HCT116 (cell line): Measurements from ENCODE around the gene ZNF493. TPM values are rescaled to one million over a fixed set of nuclear protein-coding genes. Genes with fewer than 3 reads are reported as not detected.

Experiments
- ATAC-seq: fragments of 200-7000 bp; cut with Tn5 transposase; 2 replicates; pipeline ENCODE4 v1.9.1; 2020; ENCODE audit warnings: mild to moderate bottlenecking, moderate library complexity
- BruUV-seq: library from RNA; stranded (reverse); fragments of 400-500 nt; replicated peaks from 2 replicates; lab custom pipeline; 2021; lab: Mats Ljungman, UMichigan
- CTCF ChIA-PET: fragments of 300-600 bp; sonication (Branson Sonifier 250); formaldehyde crosslinking; loops from one replicate; lab custom pipeline; 2021; ENCODE audit warnings: antibody characterized with exemption; lab: Charles Lee
- POLR2A ChIA-PET: fragments of 300-600, 350-600 bp; sonication (Branson Sonifier 250); formaldehyde crosslinking; loops from one replicate; lab custom pipeline; 2021; ENCODE audit warnings: antibody characterized with exemption; lab: Charles Lee
- RAD21 ChIA-PET, 2 experiments: fragments of 300-600 bp; sonication (Branson Sonifier 250); formaldehyde crosslinking; loops; one replicate each; lab custom pipeline; 2023; ENCODE audit warnings: low total read pairs in 2 of 2; ENCODE audit not compliant: uncharacterized antibody in 2 of 2, unreplicated experiment in 2 of 2, low non-redundant PET in 1 of 2; lab: Charles Lee
- DNase-seq: peaks from one replicate; pipeline ENCODE4 v3.0.0-alpha.2; 2010; ENCODE audit warnings: low read depth, low spot score
- H2AFZ ChIP-seq: fragments of 200-600 bp; shearing (Covaris generic), sonication (generic); 2 replicates; pipeline ENCODE4 v1.6.1; 2017; ENCODE audit warnings: low read depth, mixed run types, mixed read lengths, antibody characterized with exemption, low read length; ENCODE audit not compliant: poor library complexity, severe bottlenecking
- H3K27ac ChIP-seq: 2 replicates; pipeline ENCODE4 v1.5.1; 2012; ENCODE audit warnings: low read depth, low read length
- H3K27me3 ChIP-seq: fragments of 200-600 bp; sonication (generic); 2 replicates; pipeline ENCODE4 v1.6.1; 2016; ENCODE audit warnings: mixed run types, low read length, mixed read lengths; ENCODE audit not compliant: insufficient read depth
- H3K36me3 ChIP-seq, 2 experiments: fragments of 200-500 bp in 1 of 2; fragments of 200-600 bp in 1 of 2; sonication (Bioruptor generic) in 1 of 2; sonication (generic) in 1 of 2; 2 replicates each; pipeline versions ENCODE4 v1.5.1 to v1.6.1; 2014 to 2016; ENCODE audit warnings: low read length in 2 of 2, inconsistent platforms in 1 of 2, mixed read lengths in 1 of 2, mixed run types in 1 of 2; ENCODE audit not compliant: insufficient read depth in 2 of 2, control insufficient read depth in 1 of 2
- H3K4me1 ChIP-seq, 2 experiments: fragments of 200-600 bp in 1 of 2; sonication (generic) in 1 of 2; 2 replicates each; pipeline versions ENCODE4 v1.5.1 to v1.6.1; 2012 to 2017; ENCODE audit warnings: low read length in 2 of 2, inconsistent platforms in 1 of 2, mild to moderate bottlenecking in 1 of 2, mixed read lengths in 1 of 2, mixed run types in 1 of 2, moderate library complexity in 1 of 2; ENCODE audit not compliant: insufficient read depth in 2 of 2, control insufficient read depth in 1 of 2
- H3K4me2 ChIP-seq: fragments of 200-600 bp; sonication (generic); 2 replicates; pipeline ENCODE4 v1.6.1; 2017; ENCODE audit warnings: mixed run types, low read length, mixed read lengths
- H3K4me3 ChIP-seq, 2 experiments: fragments of 200-600 bp in 1 of 2; sonication (generic) in 1 of 2; replicated peaks in 1 of 2; 2 replicates each; pipeline ENCODE4 v1.5.1; 2011 to 2016; ENCODE audit warnings: low read length in 2 of 2, control low read depth in 1 of 2, low read depth in 1 of 2, mild to moderate bottlenecking in 1 of 2, mixed read lengths in 1 of 2, mixed run types in 1 of 2
- H3K79me2 ChIP-seq: fragments of 200-600 bp; sonication (generic); 2 replicates; pipeline ENCODE4 v1.6.1; 2017; ENCODE audit warnings: mild to moderate bottlenecking, mixed run types, low read length, moderate library complexity, mixed read lengths; ENCODE audit not compliant: insufficient read depth
- H3K9ac ChIP-seq: fragments of 200-600 bp; sonication (generic); 2 replicates; pipeline ENCODE4 v1.6.1; 2016; ENCODE audit warnings: low read length, mixed read lengths
- H3K9me2 ChIP-seq: fragments of 200-600 bp; sonication (generic), shearing (Covaris generic); 2 replicates; pipeline ENCODE4 v1.6.1; 2017; ENCODE audit warnings: mixed run types, mild to moderate bottlenecking, moderate library complexity; ENCODE audit not compliant: insufficient read depth
- H3K9me3 ChIP-seq, 2 experiments: fragments of 200-500 bp in 1 of 2; fragments of 200-600 bp in 1 of 2; sonication (Bioruptor generic) in 1 of 2; sonication (generic) in 1 of 2; 2 replicates each; pipeline ENCODE4 v1.6.1; 2014 to 2017; ENCODE audit warnings: low read length in 2 of 2, mixed read lengths in 2 of 2, inconsistent platforms in 1 of 2, low read depth in 1 of 2, mild to moderate bottlenecking in 1 of 2, mixed run types in 1 of 2, moderate library complexity in 1 of 2; ENCODE audit not compliant: control insufficient read depth in 1 of 2, insufficient read depth in 1 of 2
- H4K20me1 ChIP-seq: fragments of 200-600 bp; sonication (generic), shearing (Covaris generic); 2 replicates; pipeline ENCODE4 v1.6.1; 2017; ENCODE audit warnings: mixed run types, mild to moderate bottlenecking, moderate library complexity; ENCODE audit not compliant: insufficient read depth
- CBX3 ChIP-seq: IDR thresholded peaks from 2 replicates; pipeline ENCODE4 v1.6.1; 2012; ENCODE audit warnings: low read depth
- ELF1 ChIP-seq: IDR thresholded peaks from 2 replicates; pipeline ENCODE4 v1.6.1; 2012; ENCODE audit warnings: low read depth, borderline replicate concordance
- EZH2phosphoT487 ChIP-seq: fragments of 200-600 bp; IDR thresholded peaks from 2 replicates; pipeline ENCODE4 v1.6.1; 2018; ENCODE audit warnings: antibody characterized with exemption, borderline replicate concordance
- FOSL1 ChIP-seq: IDR thresholded peaks from 2 replicates; pipeline ENCODE4 v1.6.1; 2012; ENCODE audit warnings: low read depth
- POLR2A ChIP-seq: IDR thresholded peaks from 2 replicates; pipeline ENCODE4 v1.7.0; 2011; ENCODE audit warnings: borderline replicate concordance; ENCODE audit not compliant: insufficient read depth, insufficient read length; ENCODE audit errors: extremely low read depth
- POLR2AphosphoS5 ChIP-seq: IDR thresholded peaks from 2 replicates; pipeline ENCODE4 v1.6.1; 2011; ENCODE audit warnings: mild to moderate bottlenecking, low read depth, low read length, moderate library complexity
- REST ChIP-seq: IDR thresholded peaks from 2 replicates; pipeline ENCODE4 v1.6.1; 2012; ENCODE audit warnings: low read depth
- ZBTB33 ChIP-seq: IDR thresholded peaks from 2 replicates; pipeline ENCODE4 v1.6.1; 2011; ENCODE audit warnings: mild to moderate bottlenecking, low read length, moderate library complexity; ENCODE audit not compliant: insufficient replicate concordance; ENCODE audit errors: extremely low read depth
- intact Hi-C: fragments of 100-400 bp; cut with micrococcal nuclease; formaldehyde crosslinking; loops from 2 replicates; pipeline ENCODE4 v1.10.0; 2022
- total RNA-seq: library from RNA; stranded (reverse); gene quantifications from one replicate; pipeline ENCODE4 v1.2.1, GENCODE V29; 2021; ENCODE audit not compliant: unreplicated experiment
- TF ChIP-seq, protein P1 (sequence below), 3 experiments: fragments of 200-600 bp in 1 of 3; sonication (generic) in 1 of 3; IDR thresholded peaks in 2 of 3; conservative IDR thresholded peaks in 1 of 3; 2 replicates each; pipeline ENCODE4 v1.5.1; 2012 to 2017; ENCODE audit warnings: low read depth in 2 of 3, low read length in 2 of 3, antibody characterized with exemption in 1 of 3, borderline replicate concordance in 1 of 3, control low read depth in 1 of 3, mild to moderate bottlenecking in 1 of 3, mixed read lengths in 1 of 3, mixed run types in 1 of 3, moderate library complexity in 1 of 3; ENCODE audit not compliant: insufficient read depth in 1 of 3

Gene ZNF493
- total RNA-seq, 1 experiment from 2014 or later: 2.2 TPM

- TF ChIP-seq REST (no peak), POLR2AphosphoS5 (no peak), FOSL1 (no peak), ELF1 (no peak), POLR2A (no peak), CBX3 (no peak), EZH2phosphoT487 (no peak)
Observed at GRCh38 chr19:21440321-21440720, 43.4 kb downstream of the ZNF493 start (continued).

GRCh38 chr19:21451187-21451586, 54.3 kb downstream of the ZNF493 start:
- no peaks in the 10 kb centered on the region for H4K20me1 ChIP-seq
- H3K27ac ChIP-seq: no peak overlapping the region
- H3K9me2 ChIP-seq: no peaks in the 10 kb centered on the region
- RAD21 ChIA-PET: no interaction called here
- H3K4me3 ChIP-seq: no peak overlapping the region
- no peaks in the 10 kb centered on the region for H3K79me2 ChIP-seq
- TF ChIP-seq, protein P1, sequence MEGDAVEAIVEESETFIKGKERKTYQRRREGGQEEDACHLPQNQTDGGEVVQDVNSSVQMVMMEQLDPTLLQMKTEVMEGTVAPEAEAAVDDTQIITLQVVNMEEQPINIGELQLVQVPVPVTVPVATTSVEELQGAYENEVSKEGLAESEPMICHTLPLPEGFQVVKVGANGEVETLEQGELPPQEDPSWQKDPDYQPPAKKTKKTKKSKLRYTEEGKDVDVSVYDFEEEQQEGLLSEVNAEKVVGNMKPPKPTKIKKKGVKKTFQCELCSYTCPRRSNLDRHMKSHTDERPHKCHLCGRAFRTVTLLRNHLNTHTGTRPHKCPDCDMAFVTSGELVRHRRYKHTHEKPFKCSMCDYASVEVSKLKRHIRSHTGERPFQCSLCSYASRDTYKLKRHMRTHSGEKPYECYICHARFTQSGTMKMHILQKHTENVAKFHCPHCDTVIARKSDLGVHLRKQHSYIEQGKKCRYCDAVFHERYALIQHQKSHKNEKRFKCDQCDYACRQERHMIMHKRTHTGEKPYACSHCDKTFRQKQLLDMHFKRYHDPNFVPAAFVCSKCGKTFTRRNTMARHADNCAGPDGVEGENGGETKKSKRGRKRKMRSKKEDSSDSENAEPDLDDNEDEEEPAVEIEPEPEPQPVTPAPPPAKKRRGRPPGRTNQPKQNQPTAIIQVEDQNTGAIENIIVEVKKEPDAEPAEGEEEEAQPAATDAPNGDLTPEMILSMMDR (IDR thresholded peaks at IDR 0.05 in 2 of 3, conservative IDR thresholded peaks at IDR 0.05 in 1 of 3; ENCODE audit: borderline replicate concordance in 1 of 3, insufficient read depth in 1 of 3, low read depth in 2 of 3, low read length in 2 of 3): no peak
- TF ChIP-seq ZBTB33: no peak
- H3K9me3 ChIP-seq: peaks cover 0 to 4% of the 10 kb centered on the region in 2 experiments; a peak in 2 of 4 replicates
- BruUV-seq: no TSS peak
- H3K9ac ChIP-seq: no peak overlapping the region
- no peaks in the 10 kb centered on the region for H3K27me3 ChIP-seq
- no peaks in the 10 kb centered on the region for H3K4me1 ChIP-seq
- intact Hi-C loops: no loop called here
- DNase-seq: no peak
- CTCF ChIA-PET: no interaction called here
- H3K36me3 ChIP-seq: no peaks in the 10 kb centered on the region
- H3K4me2 ChIP-seq: no peak overlapping the region
- H2AFZ ChIP-seq: no peak overlapping the region
- ATAC-seq: no peak
- POLR2A ChIA-PET: no interaction called here
